Measurements from ENCODE around the gene EPHB2.
A peak's percentile ranks its signal among the peaks of the same experiment; 100 is the strongest.

EPHB2 gene

DNA sequence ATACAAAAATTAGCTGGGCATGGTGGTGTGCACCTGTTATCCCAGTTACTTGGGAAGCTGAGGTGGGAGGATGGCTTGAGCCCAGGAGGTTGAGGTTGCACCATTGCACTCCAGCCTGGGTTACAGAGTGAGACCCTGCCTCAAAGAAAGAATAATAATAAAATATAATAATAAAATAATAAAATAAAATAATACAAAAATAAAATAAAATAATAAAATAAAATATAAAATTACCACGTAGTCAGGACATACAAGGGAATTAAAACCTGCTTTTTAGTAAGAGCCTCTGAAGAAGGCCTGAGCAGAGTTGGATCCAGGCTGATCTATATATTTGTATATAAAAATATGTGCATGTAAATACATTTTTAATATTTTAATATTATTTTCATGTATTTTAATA, 41.7 kb downstream of the EPHB2 start:
- DNase-seq, result no peak

DNA sequence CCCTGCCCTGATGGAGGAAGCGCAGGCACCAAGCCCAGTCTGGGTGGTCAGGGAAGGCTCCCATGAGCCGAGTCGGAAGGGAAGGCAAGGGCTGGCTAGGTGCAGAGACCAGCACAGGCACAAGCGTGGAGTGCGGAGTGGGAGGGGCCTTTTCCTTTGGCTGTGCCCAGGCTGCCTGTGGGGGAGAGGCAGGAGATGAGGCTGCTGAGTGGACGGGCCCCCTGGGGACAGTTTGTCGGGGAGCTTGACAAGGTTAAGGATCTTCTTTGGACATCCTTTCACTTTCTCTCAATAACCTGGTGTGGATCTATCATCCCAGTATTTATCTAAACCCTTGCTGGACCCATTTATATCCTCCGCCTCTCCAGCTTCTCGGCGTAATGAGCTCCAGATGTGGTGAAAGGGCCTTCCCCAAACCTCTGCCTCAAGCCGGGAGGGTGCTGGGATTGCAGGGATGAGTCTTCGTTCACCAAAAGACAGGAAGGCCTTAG, 42.9 kb downstream of the EPHB2 start:
- DNase-seq, result no peak

DNA sequence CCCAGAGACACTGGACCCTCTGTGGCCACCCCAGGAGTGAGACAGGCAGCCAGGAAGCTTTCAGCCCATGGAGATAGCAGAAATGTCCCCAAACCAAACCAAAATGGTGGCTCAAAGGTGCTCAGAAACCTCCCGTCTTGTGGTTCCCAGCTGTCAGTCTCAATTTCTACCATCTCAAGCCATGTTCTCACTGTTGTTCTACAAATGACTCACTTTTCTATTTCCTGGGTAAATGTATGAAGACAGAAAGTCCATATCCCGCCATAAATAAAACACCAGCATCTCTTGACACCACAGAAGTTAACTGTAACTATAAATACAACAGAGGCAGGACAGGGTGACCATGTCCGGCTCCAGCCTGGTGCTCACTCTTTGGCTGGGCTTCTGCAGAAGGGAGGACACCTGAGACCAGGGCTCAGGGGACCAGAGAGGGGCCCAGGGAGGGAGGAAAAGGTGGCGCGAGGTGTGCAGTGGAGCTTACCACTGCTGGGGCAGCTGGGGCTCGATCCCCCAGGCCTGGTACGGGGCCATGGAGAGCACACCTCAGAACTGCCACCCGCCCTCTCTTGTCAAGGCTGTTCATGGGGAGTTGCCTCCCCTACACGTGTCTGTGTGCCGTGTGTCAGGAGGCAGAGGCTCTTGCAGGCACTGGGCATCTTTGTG, 43.6 kb downstream of the EPHB2 start:
- DNase-seq, result no peak

DNA sequence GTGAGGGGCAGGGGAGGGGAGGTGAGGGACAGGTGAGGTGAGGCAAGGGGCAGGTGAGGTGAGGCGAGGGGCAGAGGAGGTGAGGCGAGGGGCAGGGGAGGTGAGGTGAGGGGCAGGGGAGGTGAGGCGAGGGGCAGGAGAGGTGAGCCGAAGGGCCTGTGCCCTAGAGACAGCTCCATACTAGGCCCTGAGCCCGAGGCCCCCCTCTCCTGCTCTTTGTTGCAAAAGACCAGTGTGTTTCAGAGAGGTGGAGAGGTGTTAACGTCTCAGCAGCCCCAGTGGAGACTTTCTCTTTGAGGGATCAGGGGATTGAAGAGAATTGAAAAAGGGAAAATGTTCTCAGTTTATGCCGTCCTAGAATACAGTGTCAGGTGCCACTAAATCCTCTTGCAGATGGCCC, 44.2 kb downstream of the EPHB2 start:
- DNase-seq, result no peak

DNA sequence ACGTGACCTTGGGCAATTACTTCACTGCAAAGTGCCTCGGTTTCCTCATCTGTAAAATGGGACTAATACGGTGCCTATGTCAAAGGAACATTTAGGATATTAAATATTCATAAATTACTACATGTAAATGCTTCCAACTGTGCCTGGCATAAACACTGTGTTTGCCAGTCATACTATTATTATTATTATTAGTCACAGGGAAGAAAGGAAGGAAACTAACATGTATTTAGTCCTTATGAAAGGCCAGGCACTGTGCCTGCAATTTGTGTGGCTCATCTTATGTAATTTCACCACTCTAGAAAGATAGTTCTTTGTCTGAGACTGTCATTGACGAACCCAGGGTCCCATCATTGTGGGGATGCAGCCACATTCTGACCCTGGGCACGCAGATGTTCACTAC, 45.0 kb downstream of the EPHB2 start:
- DNase-seq, result no peak

DNA sequence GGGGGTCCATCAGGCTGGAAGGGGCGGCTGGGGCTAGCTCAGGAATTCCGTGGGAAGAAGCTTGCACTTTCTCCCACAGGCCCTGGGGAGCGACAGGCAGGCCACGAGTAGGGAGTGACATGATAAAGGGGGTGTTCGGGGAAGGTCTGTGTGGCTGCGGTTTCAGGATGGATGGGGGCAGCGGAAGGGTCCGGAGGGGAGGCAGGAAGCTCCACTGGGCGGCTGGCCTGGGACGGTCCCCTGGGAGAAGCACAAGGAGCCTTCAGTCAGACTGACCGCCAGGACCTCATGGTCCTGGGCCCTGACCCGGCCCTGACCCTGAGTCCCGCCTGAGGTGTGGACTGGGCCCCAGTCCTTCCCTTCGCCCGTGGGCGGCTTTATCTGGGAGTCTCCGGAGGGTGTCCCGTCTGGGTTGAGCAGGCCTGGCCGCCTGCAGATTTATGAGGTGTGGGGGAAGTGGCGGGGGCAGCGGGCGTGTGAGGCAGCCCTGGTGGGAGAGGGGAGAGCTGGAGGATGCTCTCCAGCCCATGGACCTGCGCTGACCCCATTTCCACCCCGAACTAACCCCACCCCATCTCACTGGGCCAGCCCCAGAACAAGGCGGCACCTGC, 45.6 kb downstream of the EPHB2 start:
- no peak for DNase-seq

DNA sequence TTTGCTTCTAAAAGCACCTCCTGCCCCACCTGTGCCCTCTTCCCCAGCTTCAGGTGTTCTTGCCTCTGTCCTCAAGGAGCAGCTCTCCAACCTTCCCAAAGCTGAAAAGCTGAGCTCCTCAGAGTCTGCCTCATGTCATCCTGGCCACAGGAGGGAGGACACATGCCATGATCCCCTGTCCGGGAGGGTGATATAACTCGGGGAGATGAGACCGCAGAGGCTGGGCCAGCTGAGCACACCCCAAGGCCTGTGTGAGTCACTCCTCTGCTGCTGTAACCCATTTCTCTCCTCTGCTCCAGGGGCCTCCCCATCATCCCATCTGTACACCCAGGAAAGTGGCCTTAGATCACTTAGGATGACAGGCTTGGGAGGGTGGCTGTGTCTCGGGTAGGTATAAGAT, 49.8 kb downstream of the EPHB2 start:
- no peak for DNase-seq

DNA sequence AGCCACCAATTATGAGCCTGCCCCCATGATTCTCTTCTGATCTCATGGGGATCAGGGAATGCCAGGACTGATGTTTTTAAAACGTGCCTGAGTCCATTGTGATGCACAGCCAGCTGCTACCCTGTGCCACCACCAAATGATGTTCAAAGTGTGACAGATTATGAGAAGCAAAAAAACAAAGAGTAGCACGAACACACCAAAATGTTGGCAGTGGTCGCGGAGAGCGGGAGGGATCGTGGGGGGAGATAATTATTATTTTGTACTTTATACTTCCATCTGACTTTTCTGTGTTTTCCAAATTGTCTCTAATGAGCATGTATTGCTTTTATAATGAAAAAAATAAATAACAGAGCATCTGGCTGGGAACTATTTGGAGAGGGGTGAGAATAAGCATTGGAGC, 50.5 kb downstream of the EPHB2 start:
- DNase-seq, result no peak

DNA sequence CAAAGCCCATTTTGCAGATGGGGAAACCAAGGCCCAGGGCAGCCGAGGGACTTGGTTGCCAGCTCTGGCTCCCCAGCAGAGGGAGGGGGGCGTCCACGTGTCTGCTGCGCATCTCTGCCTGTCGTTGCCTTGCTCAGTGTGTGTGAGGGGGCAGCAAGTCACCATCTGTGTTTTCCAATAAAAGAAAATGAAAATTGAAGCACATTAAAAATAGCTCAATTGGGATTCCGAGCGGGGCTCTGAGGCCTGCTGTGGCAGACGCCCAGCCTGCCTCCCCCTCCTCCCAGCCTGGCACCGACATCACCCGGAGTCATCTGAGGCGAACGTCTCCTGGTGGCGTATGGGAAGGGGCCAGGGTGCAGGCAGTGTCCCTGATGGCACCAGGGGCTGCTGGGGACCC, 51.2 kb downstream of the EPHB2 start:
- no peak for DNase-seq

DNA sequence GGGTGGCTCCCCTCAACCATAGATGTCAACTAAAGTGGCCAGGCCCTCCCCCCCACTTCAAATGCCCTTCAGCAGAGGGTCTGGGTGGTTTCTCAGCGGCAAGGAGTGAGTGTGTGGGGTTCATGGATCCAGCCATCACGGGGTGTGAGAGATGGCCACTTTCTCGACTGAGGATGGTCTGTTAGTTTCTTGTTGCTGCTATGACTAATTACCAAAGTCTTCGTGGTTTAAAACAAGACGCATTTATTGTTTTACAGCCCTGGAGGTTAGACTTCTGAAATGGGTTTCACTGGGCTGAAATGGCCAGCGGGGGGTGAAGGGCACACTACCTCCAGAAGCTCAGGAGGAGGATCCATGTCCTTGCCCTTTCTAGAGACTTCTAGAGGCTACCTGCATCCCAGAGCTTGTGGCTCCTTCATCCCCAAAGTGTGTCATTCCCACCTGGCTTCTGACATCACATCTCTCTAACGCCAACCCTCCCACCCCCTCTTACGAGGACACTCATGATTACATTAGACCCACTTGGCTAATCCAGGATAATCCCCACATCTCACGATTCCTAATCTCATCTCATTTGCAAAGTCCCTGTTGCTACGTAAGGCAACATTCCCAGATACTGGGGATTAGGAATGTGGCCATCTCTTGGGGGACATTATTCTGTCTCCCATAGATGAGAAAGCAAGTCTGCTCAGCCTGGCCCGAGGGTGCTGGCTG, 53.0 kb downstream of the EPHB2 start:
- DNase-seq, result no peak

DNA sequence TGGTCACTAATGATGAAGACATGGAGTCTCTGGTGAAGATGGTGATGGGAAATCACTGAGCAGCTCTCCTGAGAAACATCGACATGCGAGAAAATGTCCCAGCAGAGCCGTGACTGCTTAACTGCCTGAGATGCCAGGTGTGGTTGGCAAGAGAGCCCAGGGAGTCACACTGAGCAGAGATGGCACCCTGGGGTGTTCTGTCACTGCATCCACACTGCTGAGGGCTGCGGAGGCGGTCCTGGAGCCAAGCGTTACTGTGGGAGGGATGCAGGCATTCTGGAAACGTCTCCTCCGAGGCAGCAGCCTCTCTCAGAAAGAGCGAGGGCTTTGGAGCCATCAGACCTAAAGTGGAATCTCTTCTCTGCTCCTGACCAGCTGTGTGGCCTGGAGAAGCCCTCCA, 57.2 kb downstream of the EPHB2 start:
- no peak for DNase-seq

DNA sequence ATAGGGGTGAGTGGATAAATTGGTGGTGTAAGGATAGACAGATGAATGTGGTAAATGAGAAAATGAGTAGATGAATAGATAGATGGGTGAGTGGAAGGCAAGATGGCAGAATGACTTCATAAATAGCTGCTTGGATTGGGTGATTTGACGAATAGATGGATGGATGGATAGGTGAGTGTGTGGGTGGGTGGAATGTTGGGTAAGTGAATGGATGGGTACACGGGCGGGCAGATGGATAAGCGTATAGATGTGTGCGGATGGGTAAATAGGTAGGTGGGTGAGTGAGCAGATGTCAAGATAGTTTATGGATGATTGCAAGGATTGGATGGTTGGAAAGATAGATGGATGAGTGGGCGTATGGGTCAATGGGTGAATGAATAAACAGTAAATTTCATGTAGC, 59.3 kb downstream of the EPHB2 start:
- no peak for DNase-seq

DNA sequence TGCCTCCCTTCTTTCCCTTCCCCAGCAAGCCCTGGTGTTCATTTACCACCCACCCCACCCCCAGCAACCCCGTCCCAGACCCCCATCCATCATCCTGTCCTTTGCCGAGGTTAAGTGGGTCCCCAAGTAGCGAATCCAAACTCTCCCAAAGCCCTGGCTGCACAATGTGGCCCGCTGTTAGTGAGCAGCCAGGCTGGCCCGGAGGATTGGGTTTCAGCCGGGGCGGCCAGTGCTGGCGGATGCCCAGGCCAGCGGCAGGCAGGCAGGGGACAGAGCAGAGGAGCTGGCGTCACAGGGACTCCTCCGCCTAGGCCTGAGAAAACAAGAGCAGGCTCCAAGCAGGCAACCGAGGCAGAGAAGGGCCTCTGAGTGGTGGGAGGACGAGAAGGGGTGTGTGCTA, 61.4 kb downstream of the EPHB2 start:
- DNase-seq, result no peak

DNA sequence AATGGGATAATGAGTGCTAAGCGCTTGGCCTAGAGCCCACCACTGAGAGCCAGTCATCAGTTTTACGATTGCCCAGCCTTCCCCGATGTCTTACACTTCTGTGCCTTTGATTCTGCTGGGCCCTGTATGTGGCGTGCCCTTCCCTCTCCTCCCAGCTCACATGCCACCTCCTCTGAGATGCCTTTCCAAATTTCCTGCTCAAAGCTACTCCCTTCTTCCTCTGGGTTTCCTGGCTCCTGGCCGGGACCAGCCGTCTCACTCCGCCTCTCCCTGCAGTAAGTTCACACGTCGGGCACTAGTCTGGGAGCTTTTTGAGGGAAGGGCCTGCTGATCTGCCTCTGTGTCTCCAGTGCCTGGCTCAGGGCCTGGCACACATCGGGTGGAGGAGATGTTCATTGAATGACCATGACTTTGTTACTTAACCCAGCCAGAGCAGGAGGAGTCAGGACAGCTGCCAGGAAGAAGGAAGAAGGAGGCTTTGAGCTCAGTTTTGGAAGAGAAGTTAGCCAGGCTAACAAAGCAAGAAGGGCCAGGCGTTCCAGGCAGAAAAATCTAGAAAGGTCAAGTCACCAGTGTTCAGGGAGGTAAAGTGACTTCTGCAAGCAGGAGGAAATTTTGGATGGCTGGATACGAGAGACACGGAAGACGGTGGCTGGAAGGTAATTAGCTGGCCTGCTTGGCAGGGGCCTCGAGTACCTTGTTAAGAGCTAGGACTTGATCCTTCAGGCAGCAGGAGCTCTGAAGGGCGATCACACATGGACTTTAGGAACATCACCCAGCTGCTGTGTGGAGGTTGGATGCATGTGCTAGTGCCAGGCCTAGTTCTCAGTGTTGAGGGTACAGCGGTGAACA, 63.6 kb downstream of the EPHB2 start:
- DNase-seq, result no peak

DNA sequence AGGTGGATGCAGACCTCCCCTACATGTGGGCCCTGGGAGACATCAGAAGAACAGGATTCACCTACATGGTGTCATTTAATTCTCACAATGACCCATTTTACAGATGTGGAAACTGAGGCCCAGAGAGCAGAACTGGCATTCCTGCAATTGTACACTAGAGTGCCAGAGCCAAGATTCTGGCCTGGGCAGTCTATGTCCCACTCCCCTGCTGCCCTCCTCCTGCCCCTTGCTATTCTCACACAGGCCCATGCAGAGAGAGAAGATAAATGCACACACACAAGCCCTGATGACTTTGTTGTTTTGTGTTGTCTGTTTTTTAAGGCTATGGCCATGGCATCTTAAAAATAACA, 64.2 kb downstream of the EPHB2 start:
- no peak for DNase-seq

DNA sequence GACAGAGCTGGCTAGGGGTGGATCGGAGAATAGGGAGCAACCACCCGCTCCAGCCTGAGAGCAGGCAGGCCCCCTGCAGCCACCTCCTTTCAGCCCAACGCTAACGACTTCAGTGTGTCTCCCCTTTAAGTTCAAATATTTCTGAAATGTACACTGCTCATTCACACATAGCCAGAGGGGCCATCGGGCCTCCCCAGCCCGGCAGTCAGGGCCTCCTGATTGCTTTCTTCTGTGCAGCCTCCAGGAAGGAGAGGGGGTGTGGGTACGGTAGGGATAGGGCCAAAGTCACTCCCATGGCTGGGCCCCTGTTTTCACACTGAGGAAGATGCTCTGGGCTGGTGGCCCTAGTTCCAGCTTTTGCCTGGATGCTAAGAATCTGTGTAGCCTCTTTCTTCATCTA, 64.8 kb downstream of the EPHB2 start:
- DNase-seq, result no peak

DNA sequence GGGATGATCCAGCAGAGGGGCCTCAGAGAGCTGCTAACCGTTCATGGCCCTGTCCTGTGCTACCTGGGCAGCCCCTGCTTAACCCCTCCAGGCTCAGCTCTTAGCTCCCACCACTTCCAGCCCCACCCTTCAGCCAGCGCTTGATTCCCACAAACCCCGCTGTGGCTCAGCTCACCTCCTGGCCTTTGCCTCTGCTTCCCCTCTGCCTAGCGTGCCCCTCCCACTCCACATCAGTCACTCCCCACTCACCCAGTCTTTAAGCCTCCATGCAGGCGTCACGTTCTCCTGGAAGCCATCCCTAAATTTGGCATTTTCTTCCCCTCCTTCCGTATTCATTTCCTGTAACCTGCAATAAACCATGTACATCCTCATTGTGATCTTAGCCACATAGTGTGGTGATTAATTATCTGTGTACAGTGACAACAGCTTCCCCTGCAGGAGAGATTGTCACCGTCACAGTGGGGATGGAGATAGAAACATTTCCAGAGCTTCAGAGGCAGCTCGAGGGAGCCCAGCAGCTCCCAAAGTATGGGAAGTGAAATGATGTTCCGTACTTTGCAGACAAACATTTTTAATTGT, 65.5 kb downstream of the EPHB2 start:
- no peak for DNase-seq

DNA sequence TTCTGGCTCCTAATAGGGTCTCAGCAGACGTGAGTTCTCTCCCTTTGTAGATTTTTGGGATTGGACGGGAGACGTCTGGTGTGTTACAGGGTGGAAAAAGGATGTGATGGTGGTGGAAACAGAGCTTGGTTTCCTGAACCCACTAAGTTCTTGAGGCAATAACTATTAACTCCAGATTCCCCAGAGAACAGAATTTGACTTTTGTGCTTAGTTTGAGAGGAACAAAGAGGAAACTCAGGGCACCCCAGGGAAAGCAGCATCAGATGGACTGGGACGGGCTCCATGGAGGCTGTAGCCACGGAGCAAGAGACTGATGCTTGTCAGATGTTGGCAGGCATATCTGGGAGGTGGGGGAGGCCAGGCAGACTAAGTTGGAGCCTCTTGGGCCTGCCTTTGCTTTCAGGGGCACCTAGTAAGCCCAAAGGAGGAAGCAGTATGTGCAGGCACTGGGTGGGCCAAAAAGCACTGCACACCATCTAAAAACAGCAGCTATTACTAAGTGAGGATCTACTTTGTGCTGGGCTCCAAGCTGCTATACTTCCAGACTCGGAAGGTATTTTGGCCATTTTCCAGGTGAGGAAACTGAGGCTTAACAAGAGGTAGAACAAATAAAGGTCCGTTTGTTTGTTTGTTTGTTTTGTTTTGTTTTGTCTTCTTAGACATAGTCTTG, 66.9 kb downstream of the EPHB2 start:
- no peak for DNase-seq

DNA sequence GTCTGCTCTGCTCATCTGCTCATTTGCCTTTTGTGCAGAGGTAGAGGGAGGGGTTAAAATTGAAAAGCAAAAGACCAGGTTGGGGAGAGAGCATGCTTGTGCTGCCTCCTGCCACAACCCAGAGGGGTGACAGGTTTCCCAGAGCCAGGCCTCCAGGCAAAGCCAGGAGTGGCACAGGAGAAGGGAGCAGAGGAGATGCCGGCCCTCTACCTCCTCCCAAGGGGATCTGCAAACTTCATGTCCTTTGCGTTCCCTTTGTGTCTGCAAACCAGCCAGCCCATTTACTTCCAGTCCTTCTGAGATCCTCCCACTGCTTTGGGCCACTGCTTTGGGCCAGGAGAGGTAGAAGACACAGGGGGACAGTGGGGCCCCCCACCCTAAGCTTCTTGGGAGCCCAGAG, 67.8 kb downstream of the EPHB2 start:
- no peak for DNase-seq

DNA sequence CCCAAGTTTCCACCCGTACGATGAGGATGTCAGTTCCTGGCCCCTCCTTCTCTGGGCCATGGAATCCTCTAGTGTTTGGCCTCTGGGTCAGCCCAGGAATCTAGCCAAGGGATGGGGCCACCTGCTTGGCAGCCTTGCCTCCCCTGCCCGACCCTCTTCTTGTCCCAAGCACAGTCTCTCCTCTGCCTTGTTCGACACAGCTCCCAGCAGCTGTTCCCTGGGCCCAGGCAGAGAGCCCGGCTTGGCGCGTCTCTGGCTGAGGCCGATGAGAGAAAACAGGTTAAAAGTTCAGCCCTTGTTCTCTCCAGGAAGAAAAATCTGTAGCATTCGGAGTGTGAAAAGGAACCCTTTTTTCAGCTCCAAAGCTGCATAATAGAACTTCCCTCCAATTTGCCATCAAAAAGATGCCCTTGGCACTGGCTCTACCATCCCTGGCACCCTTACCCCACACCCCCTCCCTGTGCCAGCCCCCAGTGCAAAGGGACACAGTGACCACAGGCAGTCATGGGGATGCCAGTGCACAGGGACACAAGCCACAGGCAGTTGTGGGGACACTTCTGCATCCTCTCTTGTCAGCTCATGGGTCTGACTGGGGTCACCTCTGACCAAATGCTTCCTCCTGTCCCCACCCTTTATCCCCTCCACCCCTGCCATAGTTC, 68.4 kb downstream of the EPHB2 start:
- DNase-seq, result peak; percentile 46

DNA sequence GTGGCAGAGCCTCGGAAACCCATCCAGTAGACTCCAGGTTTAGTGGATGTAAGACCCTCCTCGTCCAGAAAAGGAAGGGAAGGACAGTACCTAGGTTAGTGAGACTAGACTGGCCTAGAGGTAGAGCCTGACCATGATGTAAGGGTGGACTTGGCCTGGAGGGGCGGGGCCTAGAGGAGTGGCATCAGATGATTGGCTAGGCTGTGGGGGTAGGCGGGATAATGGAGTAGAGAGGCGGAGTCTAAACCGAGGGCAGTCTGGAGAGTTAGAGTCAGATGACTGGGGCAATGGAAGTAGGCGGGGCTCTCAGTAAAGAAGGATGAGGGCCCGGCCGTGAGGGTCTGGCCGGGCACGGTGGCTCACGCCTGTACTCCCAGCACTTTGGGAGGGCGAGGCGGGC, 70.1 kb downstream of the EPHB2 start:
- peak; percentile 70 for DNase-seq

DNA sequence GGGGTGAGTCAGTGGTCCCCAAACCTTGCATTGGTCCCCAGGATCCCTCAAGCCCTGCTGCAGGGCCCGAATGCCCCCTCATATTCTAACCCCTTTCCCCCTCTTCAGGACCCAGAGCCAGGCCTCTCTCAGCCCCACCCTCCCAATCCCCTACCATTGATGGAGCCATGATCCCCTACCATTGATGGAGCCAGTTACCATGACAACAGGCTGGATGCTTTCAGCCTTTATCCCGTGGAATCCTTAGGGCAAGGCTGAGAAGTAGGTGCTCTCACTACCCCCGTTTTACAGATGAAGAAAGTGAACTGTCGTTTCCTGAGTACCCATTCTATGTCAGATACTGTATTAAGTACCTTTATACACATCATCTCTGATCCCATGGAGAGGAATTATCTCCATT, 70.8 kb downstream of the EPHB2 start:
- DNase-seq, result no peak
